Medulla oblongata (tissue), 1 donor: ENCODE measurements around the gene CD7.

ENCODE experiments used
- DNase-seq: peaks from one replicate; pipeline ENCODE4 v3.0.0-alpha.2; 2015; ENCODE audit errors: extremely low spot score

Gene CD7

GRCh38 chr17:82278786-82279391 is 38.5 kb downstream of the CD7 start:
- no peak for DNase-seq

- DNase-seq: no peak
These were observed 39.1 kb downstream of the CD7 start for GRCh38 chr17:82278308-82278707.

GRCh38 chr17:82277851-82278250 is 39.6 kb downstream of the CD7 start:
- peak; percentile 53 for DNase-seq

GRCh38 chr17:82276938-82277337 is 40.5 kb downstream of the CD7 start:
- no peak for DNase-seq

GRCh38 chr17:82275326-82275725 is 42.1 kb downstream of the CD7 start:
- DNase-seq: no peak

- DNase-seq: no peak
These were observed 43.0 kb downstream of the CD7 start for GRCh38 chr17:82274134-82275020.

- DNase-seq: peak; percentile 90
These were observed 43.9 kb downstream of the CD7 start, which contains the start of gene CSNK1D for GRCh38 chr17:82273327-82274133. TSS of gene CSNK1D (minus strand) at chr17:82273700. CDS start at chr17:82273381, 319 bp downstream.

GRCh38 chr17:82272495-82273326 is 44.7 kb downstream of the CD7 start:
- DNase-seq: no peak

- DNase-seq: no peak
These were observed 46.0 kb downstream of the CD7 start for GRCh38 chr17:82271401-82271800.

GRCh38 chr17:82270651-82271050 is 46.8 kb downstream of the CD7 start:
- no peak for DNase-seq

- no peak for DNase-seq
These were observed 47.4 kb downstream of the CD7 start for GRCh38 chr17:82269882-82270500.

GRCh38 chr17:82269138-82269881 is 48.1 kb downstream of the CD7 start:
- no peak for DNase-seq

- DNase-seq: peak; percentile 94
These were observed 49.6 kb downstream of the CD7 start for GRCh38 chr17:82267575-82268379.

GRCh38 chr17:82266142-82266541 is 51.3 kb downstream of the CD7 start:
- DNase-seq: no peak
